Measurements from ENCODE around the gene LMBR1L.

Gene LMBR1L

DNA sequence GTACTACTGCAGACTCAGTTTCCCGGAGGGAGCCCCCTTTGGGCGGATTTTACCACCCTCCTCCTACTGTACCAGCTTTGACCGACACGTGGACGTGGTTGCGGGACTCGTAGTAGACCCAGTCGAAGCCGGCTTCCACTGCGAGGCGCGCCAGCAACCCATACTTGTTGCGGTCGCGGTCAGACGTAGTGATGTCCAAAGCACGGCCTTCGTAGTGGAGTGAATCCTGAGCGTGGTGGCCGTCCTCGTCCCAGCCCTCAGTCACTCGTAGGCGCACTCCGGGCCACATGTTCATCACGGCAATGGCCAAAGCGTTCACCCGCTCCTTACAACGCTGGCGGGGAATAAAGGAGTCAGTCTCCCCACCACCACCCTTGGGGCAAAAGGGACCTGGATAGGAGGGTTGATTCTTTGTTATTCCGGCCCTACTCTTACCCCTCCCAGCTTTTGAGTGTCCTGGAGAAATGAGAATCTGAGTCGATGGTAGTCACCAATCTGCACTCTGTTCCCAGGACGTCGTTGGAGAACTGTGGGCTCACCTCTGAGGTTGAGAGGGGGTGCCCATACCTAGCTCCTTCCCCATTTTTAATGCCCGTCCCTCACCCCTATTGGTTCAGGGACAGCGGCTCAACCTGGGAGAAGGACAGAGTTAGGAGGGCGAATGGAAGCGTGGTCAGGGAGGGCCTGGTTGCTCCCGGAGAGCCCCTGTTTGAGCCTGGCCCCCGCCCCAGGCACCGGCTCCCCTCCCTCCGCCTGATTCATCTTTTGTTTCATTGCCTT lies 19.4 kb downstream of the LMBR1L start:
- TF ChIP-seq ZFX (IDR thresholded peaks at IDR 0.05) (no peak), CTCF (conservative IDR thresholded peaks at IDR 0.05) (no peak)
- H3K27ac ChIP-seq, result no peak overlapping the region

DNA sequence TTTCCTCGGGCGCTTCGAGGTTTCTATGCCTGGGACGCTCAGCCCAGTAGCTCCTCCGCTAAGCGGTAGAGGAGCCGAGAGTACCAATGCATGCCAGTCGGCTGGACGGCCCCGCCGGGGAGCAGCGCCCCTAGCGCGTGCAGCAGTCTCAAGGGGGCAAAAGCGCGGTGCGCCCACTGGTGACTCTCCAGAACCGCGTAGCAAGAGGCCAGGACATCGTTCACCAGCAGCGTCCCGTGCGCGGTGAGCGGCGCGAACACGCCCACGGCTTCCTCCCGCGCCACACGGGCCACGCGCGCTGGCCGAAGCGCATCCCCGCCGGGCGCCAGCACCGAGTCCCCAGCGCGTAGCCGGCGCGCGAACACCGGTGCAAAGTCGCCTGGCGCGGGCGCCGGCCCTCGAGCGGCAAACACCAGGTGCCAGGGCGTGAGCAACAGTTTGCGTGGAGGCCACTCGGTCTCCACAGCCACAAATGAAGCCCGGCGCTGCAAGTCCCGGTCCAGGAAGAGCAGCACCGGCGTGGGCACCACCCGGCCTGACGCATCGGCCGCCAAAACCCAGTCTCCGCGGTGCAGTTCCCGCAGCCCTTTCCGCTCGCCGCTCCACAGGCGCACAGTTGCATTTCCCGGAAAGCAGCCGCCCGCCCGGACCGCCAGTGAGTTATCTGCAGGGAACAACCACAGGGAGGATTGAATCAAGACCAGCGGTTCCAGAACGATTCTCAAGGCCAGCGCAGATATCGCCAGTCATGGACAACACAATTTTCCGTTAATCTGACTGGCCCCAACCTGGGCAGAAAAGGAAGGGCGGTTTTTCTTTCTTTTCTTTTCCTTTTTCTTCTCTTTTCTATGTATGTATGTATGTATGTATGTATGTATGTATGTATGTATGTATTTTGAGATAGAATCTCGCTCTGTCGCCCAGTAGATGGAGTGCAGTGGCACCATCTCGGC lies 20.6 kb downstream of the LMBR1L start:
- TF ChIP-seq ZFX (IDR thresholded peaks at IDR 0.05) (no peak), CTCF (conservative IDR thresholded peaks at IDR 0.05) (no peak)
- no peak overlapping the region for H3K27ac ChIP-seq

DNA sequence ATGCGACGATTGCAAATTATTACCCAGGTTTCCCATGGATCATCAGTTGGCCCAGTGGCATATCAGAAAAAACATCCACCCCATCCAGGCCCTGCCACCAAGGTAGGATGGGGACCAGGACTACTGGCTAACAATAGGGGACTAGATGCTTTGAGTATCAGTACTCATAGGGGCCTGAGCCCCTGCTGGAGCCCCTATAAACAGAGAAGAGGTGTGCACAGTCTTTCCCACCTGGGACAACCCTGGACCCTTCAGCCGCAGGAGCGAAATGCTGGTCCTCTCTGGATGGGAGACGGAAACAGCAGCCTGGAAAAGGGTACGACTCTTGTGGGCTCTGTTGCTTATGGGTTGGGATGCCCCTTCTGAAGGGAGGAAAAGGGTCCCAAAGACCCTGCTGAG lies 21.7 kb downstream of the LMBR1L start:
- no peak for TF ChIP-seq CTCF (conservative IDR thresholded peaks at IDR 0.05)
- TF ChIP-seq ZFX (IDR thresholded peaks at IDR 0.05), result no peak
- H3K27ac ChIP-seq, result no peak overlapping the region

GRCh38 chr12:49088150-49088931 lies 22.3 kb downstream of the LMBR1L start:
- TF ChIP-seq ZFX (IDR thresholded peaks at IDR 0.05) (no peak), CTCF (conservative IDR thresholded peaks at IDR 0.05) (peak; percentile 96)
- no peak overlapping the region for H3K27ac ChIP-seq

- no peak overlapping the region for H3K27ac ChIP-seq
- no peak for TF ChIP-seq CTCF (conservative IDR thresholded peaks at IDR 0.05)
- no peak for TF ChIP-seq ZFX (IDR thresholded peaks at IDR 0.05)
Observed at GRCh38 chr12:49086116-49086515, 24.5 kb downstream of the LMBR1L start.

- H3K27ac ChIP-seq, result no peak overlapping the region
- TF ChIP-seq ZFX (IDR thresholded peaks at IDR 0.05) (no peak), CTCF (conservative IDR thresholded peaks at IDR 0.05) (no peak)
Observed at GRCh38 chr12:49084438-49084837, 26.2 kb downstream of the LMBR1L start.
